HG03175 (cell line): ENCODE measurements around the gene DLX2.

Source experiments
- ATAC-seq: cut with Tn5 transposase; IDR thresholded peaks from one replicate; pipeline ENCODE4 v1.9.1; 2021; ENCODE audit warnings: mild to moderate bottlenecking, moderate library complexity; ENCODE audit not compliant: unreplicated experiment

Gene DLX2

GRCh38 chr2:172094294-172095145 is 8.2 kb downstream of the DLX2 start:
- no peak for ATAC-seq

GRCh38 chr2:172093416-172094293 is 9.0 kb downstream of the DLX2 start:
- no peak for ATAC-seq

GRCh38 chr2:172092716-172093415 is 9.8 kb downstream of the DLX2 start:
- no peak for ATAC-seq

- no peak for ATAC-seq
These were observed 10.7 kb downstream of the DLX2 start for GRCh38 chr2:172091761-172092566.

GRCh38 chr2:172091000-172091641 is 11.6 kb downstream of the DLX2 start:
- ATAC-seq, result no peak

GRCh38 chr2:172090044-172090961 is 12.4 kb downstream of the DLX2 start:
- no peak for ATAC-seq

- no peak for ATAC-seq
These were observed 13.1 kb downstream of the DLX2 start for GRCh38 chr2:172089633-172090032.

- no peak for ATAC-seq
These were observed 13.6 kb downstream of the DLX2 start for GRCh38 chr2:172089005-172089504.

- ATAC-seq, result no peak
These were observed 14.3 kb downstream of the DLX2 start for GRCh38 chr2:172088245-172089004.

GRCh38 chr2:172087780-172088244 is 14.9 kb downstream of the DLX2 start:
- no peak for ATAC-seq

GRCh38 chr2:172087207-172087779 is 15.4 kb downstream of the DLX2 start:
- ATAC-seq, result no peak

- no peak for ATAC-seq
These were observed 16.2 kb downstream of the DLX2 start for GRCh38 chr2:172086241-172087206.

GRCh38 chr2:172085460-172086159 is 17.1 kb downstream of the DLX2 start, which contains the start of gene DLX1:
DLX1 (plus strand) TSS chr2:172085507; CDS start chr2:172085678, 171 bp downstream.
- ATAC-seq, result peak; percentile 17

GRCh38 chr2:172084645-172085459 is 17.8 kb downstream of the DLX2 start:
- ATAC-seq, result peak; percentile 80

- ATAC-seq, result no peak
These were observed 18.4 kb downstream of the DLX2 start for GRCh38 chr2:172084395-172084644.
